GM12874 (cell line): Measurements from ENCODE around the gene FOXO1.

ENCODE experiments used
- TF ChIP-seq, protein P1 (sequence below): IDR thresholded peaks from 2 replicates; pipeline ENCODE4 v1.5.1; 2011; ENCODE audit warnings: low read depth, mild to moderate bottlenecking, control low read depth, low read length, moderate library complexity; ENCODE audit not compliant: insufficient read depth

Gene FOXO1

DNA sequence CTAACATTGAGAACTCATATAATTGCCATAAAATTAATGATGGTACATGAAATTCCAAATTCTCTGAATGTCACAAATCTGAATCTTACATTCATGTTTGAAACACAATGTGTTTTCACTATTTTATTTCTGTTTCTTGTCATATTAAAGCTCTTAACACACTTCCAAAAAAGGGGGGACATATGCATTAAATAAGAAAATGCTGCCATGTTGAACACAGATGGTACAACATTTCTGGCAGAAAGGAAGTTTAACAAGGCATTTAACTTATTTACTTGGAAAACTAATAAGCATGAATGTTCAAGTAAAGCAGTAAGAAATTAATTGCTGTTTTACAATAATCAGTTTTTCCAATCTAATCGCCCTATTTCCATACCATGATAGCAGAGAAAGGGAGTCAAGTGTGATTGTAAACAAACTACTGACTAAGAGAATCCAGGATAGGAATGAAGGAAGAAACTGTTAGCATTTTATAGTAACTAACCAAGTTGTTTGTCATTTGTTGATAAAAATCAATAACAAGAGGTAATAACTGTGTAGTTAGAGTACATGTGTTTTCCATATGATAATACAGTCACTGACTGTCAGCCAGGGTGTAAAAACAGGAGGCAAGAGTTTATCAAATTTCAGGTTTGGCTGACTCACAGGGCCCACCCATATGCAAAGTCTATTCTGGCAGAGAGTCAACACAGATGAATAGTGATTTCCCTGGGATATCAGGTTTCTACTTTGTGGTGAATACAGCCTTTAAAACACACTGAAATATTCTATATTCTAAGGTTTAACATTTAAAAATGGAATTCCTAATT, 5.7 kb upstream of the FOXO1 start:
- TF ChIP-seq, protein P1, sequence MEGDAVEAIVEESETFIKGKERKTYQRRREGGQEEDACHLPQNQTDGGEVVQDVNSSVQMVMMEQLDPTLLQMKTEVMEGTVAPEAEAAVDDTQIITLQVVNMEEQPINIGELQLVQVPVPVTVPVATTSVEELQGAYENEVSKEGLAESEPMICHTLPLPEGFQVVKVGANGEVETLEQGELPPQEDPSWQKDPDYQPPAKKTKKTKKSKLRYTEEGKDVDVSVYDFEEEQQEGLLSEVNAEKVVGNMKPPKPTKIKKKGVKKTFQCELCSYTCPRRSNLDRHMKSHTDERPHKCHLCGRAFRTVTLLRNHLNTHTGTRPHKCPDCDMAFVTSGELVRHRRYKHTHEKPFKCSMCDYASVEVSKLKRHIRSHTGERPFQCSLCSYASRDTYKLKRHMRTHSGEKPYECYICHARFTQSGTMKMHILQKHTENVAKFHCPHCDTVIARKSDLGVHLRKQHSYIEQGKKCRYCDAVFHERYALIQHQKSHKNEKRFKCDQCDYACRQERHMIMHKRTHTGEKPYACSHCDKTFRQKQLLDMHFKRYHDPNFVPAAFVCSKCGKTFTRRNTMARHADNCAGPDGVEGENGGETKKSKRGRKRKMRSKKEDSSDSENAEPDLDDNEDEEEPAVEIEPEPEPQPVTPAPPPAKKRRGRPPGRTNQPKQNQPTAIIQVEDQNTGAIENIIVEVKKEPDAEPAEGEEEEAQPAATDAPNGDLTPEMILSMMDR: no peak

DNA sequence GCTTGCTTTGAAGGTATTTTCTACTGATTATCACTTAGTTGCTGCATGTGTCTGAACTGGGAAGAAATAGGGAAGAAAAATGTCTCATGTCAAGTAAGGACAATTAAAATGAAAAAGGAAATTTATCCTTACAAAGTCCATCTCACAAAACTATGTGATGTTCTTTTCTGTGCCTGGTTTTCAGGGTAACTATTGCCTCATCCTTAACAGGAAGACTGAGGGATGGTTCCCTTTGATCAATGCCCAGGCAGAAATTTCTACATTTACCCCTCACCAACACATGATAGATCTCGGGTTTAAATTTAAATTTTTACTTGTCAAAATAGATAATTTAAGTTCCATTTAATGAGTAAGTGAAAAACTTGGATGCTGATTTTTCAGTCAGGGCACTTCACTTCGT, 3.9 kb upstream of the FOXO1 start:
- TF ChIP-seq, protein P1: no peak

DNA sequence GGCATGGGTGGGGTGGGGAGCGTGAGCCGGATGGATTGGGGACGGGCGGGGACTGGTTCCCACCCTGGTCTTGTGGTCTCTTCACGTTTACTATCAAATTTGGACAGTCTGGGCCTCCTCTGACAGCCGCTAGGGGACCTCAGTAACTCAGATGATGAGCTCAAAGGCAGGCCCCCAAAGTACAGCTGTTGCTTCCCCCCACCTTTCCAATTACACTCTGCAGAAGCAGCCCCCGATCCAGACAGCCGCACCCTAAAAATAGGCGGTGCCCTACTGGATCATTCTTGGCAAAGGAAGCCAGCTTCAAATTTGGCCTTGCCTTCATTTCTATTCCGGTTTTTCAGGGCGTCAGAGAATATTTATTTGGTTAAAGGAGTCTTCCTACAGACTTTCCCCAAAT, 1.9 kb upstream of the FOXO1 start:
- TF ChIP-seq, protein P1: peak; percentile 76

DNA sequence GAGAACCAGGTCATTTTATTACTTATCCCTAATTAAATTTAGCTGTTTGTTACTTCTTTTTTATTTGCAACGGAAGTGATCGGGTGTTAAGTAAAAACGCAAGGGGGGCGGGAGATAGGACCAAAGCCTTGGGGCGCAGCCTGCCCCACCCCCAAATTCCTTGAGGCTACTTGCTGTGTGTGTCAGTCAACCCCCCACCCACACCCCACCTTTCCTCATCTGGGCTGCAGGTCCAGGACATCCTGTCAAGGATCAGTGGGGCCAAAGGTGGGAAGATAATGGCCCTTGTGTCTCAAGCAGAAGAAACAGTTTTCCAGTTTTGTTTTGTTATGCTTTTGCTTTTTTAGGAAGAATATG, 1.2 kb upstream of the FOXO1 start:
- TF ChIP-seq, protein P1: no peak

DNA sequence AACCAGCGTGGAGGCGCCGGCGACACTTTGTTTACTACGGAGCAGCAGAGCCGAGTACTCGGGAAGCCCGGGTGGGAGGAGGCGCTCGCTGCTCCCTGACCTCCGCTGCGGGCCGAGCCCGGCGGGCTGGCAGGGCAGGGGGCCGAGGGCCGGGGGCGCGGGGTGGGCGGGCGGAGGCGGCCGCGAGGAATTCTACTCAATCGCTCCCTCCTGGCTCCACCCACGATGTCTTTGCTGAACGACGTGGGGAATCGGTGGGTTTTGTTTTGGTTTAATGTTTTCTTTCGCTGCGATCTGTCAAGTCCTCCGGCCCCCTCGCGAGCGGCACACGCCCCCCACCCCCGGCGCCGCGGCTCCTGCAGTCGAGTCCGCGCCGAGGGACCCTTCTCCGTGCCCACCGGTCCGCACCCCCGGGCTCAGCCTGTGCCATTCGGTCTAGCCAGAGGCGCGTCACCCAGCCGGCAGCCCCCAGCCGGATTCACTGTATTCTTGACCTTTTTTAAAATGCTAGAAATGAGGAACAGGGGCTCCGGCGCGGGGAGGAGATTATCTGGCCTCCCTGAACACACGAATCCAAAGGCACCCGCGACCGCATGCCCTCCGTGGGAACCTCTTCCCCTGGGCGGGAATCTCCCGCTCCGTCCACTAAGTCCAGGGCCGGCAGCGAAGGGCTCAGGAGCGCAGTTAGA, 636 bp upstream of the FOXO1 start:
- TF ChIP-seq, protein P1: no peak

DNA sequence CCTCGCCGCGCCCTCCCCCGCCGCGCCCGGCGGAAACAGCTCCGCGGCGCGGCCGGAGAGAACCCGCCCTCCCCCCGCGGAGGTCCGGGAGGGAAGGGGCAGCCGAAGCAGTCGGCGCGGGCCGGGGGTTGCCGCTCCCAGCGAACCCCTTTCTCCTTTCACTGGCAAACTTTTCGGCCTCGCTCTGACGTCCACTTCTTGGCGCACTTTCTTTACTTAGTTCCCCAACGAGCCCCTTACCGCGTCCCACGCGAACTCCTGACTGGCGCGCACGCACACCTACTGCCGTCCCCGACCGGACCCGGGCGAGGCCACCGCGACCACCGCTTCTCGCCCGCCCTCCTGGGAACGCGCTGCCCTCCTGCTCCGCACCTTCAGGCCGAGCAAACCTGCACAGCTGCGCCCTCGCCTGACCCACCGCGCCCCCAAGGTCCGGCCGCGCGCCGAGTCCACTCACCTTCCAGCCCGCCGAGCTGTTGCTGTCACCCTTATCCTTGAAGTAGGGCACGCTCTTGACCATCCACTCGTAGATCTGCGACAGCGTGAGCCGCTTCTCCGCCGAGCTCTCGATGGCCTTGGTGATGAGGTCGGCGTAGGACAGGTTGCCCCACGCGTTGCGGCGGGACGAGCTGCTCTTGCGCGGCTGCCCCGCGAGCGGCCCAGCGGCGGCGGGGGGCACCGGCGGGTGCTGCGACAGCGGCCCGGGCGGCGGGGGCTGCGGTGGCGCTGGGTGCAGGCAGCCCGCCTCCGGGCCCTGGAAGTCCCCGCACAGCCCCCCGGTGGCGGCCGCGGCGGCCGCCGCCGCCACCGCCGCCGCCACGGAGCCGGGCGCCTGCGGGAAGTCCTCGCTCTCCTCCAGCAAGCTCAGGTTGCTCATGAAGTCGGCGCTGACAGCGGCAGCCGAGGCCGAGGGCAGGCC, 1.1 kb downstream of the FOXO1 start:
- TF ChIP-seq, protein P1: no peak

DNA sequence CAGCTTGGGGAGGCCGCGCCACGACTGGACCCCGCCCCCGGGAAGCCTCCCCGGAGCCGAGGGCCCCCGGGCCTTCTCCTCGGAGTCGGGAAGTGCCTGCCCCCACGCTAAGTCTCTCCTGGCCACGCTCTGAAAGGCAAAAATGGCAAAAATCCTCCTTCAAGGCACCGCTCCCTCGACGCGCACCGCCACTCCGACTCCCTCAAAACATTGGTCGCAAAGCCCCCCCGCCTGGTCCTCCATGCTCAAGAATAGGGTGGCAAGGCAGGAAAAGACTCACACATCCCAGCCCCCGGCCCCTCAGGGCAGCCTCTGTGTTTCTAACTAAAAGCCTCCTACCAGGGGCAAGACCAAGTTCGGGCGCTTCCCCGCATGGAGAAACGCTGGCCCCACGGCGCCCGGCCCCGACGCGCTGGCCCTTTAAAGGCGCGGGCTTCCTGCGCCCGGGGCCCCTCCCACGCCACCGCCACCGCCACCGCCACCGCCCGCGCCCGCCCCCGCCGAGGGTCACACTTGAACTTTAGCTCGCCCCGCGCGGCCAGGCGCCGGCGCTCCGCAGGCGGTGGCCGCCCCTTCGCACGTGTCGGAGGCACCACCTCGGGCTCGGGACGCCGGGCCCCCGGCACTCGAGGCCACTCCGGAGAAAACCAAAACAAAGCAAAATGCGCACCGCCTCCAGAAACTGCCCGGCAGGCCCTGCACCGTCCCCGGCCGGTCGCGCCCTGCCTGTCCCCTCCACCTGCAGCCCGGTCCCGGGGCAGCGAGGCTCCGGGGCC, 1.9 kb downstream of the FOXO1 start:
- TF ChIP-seq, protein P1: no peak
